HL-60/S4 treated with phorbol 12-myristate 13-acetate at 8.2 ng/mL for 4 days and 3 days (cell line): Measurements from ENCODE around the gene CHST13.

ENCODE experiments used
- in situ Hi-C: fragments of 300-500 bp; cut with MboI; formaldehyde crosslinking; loops from 2 replicates; pipeline ENCODE4 v1.15.0; 2022; ENCODE audit warnings: low sequenced_read_pairs

CHST13 gene

DNA sequence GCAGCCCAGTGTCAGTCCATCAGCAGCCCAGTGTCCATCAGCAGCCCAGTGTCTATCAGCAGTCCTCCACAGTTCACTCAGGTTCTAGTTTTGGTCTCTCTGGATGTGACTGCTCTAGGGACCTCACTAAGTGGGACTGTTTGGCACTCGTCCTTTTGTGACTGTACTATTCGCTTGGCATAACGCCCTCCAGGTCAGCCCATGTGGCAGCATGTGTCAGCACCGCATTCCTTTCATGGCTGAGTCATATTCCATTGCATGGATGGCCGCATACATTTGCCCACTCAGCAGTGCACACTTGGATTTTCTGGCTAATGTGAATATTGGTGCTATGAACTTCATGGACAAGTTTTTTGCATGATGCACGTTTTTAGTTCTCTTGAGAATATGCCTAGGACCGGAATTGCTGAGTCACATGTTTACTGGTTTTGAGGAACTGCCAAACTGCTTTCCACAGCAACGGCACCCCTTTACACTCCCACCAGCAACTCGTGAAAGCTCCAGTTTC, 16.4 kb downstream of the CHST13 start:
- in situ Hi-C loops: no loop called here

GRCh38 chr3:126540951-126541627, 17.1 kb downstream of the CHST13 start:
- in situ Hi-C loops: no loop called here

- in situ Hi-C loops: no loop called here
These were observed 17.8 kb downstream of the CHST13 start for GRCh38 chr3:126541628-126542339.

- in situ Hi-C loops: no loop called here
These were observed 18.6 kb downstream of the CHST13 start for GRCh38 chr3:126542340-126543241.

DNA sequence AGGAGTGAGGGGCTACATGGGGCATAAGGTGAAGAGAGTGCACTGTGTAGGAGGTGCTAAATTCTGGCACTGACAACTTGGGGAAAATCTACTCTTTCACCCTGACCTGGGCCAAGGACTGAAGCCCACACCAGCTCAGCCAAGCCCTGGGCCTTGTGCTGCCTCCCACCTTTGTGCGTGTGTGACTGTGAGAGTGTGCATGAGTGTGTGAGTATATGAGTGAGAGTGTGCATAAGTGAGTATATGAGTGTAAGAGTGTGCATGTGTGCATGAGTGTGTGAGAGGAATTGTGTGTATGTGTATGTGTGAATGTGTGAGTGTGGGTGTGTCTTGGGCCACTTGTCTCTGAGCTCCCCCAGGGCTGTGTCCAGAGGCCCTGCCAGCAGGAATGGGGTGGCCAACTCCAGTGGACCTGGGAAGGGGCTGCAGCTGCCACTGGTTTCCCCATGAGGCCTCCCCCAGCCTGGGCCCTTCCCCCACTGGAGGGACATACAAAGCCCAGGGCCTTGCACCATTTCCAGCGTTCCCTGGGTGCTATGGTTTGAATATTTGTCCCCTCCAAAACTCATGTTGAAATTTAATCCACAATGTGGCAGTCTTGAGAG, 19.6 kb downstream of the CHST13 start:
- in situ Hi-C loops: no loop called here

GRCh38 chr3:126544596-126545281, 20.8 kb downstream of the CHST13 start:
- in situ Hi-C loops: no loop called here

DNA sequence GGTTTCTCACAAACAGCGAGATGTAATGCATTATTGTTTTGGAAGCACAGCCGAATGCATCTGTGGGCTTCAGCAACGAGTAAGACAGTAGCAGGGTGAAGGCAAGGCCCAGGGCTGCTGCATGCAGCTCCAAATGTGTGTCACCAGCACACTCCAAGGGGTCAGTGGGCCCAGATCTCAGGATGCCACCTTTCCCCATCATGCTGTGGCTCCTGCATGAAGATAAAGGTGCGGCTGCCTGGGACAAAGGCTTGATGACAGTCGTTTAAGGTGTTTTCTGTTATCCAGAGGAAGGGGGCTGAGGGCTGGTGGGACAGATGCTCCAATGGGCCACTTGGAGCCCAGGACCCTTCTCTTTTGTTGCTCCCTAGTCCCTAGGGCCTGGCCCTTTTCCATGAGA, 21.6 kb downstream of the CHST13 start:
- in situ Hi-C loops: no loop called here

DNA sequence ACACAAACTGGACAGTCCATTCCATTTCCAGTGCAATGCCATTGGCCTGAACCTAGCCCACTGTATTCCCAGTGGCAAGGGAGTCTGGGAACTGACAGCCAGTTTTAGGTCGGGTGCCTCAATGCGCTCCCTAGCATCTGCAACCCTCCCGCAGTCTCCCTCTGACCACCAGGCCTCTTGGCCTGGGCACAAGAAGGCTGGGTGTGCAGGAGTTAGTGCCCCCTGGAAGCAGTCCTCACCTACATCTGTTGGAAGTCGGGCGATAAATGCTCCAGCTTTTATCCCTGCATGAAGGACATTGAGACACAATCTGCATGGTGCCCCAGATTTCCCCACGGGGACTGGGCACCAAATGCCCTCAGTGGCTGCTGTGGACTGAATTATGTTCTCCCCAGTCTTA, 22.1 kb downstream of the CHST13 start:
- in situ Hi-C loops: no loop called here

DNA sequence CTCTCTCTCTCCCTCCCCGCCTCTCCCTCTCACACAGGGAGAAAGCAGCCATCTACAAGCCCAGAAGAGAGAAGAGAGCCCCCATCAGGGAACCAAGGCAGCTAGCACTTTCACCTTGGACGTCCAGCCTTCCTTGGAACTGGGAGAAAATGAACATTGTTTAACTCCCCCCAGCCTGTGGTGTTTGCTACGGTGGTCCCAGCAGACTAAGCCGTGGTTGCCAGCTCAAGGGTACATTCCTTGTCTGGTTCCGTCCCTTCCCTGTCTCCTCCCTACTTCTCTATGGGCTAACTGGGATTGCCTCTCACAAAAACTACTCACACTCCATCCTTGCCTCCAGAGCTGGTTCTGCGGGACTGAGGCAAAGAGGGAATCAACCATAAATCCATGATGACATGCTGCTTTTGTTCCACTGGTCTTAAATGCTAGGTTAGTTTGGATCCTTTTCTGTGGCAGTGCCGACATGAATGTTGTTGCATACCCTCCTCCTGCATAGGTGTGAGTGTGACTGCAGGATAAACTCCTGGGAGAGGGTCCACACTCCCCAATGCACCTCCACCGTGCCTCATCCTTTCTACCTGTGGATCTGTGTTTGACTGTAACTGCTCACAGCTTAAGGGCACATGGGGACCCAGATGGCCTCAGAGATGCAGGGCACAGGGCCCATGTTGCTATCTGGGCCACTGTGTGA, 22.7 kb downstream of the CHST13 start:
- in situ Hi-C loops: no loop called here

DNA sequence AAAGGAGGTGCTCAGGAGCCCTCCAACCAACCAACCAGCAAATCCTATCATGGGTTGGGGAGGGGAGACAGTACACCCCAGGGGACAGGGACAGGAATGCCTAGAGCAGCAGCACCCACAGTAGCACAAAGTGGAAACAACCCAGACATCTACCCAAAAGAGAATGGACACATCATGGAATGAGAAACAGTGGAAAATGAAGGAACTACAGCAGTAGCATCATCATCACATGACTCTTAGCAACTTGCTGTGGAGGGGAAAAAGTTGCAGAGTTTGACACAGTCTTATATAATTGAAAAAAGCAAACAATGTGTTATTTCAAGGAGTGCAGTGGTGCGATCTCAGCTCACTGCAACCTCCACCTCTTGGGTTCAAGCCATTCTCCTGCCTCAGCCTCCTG, 23.8 kb downstream of the CHST13 start:
- in situ Hi-C loops: no loop called here

GRCh38 chr3:126548556-126549466, 24.9 kb downstream of the CHST13 start:
- in situ Hi-C loops: no loop called here

GRCh38 chr3:126549861-126550487, 26.0 kb downstream of the CHST13 start:
- in situ Hi-C loops: no loop called here

- in situ Hi-C loops: no loop called here
These were observed 26.6 kb downstream of the CHST13 start for GRCh38 chr3:126550488-126551051.

- in situ Hi-C loops: no loop called here
These were observed 27.3 kb downstream of the CHST13 start for GRCh38 chr3:126551121-126551838.

DNA sequence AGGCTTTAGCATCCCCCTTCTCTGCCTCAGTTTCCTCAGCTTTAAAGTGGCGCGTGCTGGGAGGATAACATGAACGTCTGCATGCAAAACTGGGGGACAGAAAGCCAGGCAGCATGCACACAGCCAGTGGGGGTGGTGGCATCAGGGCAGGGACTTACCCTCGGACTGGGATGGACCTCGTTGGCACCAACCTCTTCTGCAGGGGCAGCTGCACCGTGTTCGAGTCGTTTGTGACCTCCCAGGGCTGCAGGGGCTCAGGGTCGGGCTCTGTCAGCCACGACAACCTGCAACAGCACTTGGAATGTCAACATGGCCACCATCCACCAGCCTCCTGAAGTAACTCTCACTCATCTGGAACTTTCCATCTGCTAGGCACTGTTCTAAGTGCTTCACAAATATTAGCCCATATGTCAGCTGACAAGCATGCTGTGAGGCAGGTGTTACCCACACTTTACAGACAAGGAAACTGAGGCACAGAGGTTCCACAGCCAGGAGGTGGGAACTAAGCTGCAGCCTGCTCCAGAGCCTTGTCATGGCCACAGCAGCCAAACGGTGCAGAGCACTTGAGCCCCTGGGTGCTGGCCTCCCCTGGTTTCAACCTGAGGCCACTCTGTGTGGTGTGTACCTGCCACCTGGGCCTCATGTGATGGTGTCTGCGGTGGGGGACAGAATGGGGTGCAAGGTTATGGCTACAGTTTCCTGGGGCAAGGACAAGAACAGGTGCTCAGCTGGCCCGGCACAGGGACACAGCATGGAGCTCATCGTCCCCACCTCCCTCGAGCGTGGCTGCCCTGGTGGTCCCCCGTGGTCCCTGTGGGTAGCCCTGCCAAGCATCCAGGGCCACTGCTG, 28.1 kb downstream of the CHST13 start:
- in situ Hi-C loops: no loop called here

DNA sequence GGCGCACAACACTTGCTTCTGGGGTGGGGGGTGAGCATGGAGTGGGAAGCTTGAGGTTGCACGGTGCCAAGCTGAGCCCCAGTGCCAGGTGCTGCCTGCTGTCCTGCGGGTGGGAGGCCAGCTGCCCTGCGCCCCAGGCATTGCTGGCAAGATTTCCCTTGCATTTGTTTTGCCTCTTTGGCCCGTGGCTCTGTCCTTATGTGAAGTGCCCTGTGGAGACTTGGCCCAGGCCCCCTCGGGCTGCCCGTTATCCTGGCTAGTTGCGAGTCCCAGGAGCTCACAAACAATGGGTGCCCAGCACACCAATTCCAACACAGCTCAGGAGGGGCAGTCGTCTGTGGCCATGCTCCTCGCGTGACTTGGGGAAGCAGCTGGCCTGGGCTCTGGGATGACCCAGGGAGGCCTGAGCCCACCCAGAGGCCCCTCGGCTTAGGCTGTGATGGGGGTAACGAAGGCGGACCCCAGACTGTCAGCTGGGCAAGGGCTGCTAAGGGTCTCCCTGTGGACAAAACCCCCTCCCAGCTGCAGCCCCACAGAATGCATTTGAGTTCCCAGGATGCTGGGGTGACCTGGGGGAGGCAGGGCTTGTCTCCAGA, 28.8 kb downstream of the CHST13 start:
- in situ Hi-C loops: no loop called here
